ENCODE results near the gene BAZ1A. TPM values are rescaled to one million over a fixed set of nuclear protein-coding genes. Genes with fewer than 3 reads are reported as not detected.
A peak's percentile ranks its signal among the peaks of the same experiment; 100 is the strongest.

BAZ1A gene
- total RNA-seq, 1 donor from 2014 or later = 42.5 TPM

DNA sequence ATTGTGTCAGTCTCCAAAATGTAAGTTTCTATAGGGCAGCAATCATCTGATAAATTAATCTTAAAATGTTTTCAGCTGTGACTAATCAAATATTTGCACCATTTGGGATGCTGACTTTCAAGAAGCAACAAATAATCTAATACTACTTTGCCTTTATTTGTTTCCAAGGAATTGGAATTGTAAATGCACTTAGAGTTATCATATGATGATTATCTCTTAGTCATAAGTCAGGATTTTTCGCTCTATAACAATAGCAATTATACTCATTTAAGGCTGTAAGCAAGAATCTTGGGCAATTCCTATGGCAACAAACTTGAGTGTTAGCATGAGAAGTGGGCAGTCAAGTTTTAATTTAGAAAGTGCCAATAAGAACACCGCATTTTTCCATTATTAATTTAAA lies 13.0 kb upstream of the BAZ1A start:
- no peaks in the 10 kb centered on the region for H3K27me3 Mint-ChIP-seq (ENCODE audit: low read depth)
- H3K4me3 Mint-ChIP-seq = no peak overlapping the region
- H3K9me3 Mint-ChIP-seq = peaks cover 3% of the 10 kb centered on the region
- no peaks in the 10 kb centered on the region for H3K36me3 Mint-ChIP-seq
- H3K4me1 Mint-ChIP-seq = no peaks in the 10 kb centered on the region
- no peak for DNase-seq (ENCODE audit: low spot score in 2 of 2, unreplicated experiment in 2 of 2)
- no peak overlapping the region for H3K27ac Mint-ChIP-seq
- TF ChIP-seq, protein P1, sequence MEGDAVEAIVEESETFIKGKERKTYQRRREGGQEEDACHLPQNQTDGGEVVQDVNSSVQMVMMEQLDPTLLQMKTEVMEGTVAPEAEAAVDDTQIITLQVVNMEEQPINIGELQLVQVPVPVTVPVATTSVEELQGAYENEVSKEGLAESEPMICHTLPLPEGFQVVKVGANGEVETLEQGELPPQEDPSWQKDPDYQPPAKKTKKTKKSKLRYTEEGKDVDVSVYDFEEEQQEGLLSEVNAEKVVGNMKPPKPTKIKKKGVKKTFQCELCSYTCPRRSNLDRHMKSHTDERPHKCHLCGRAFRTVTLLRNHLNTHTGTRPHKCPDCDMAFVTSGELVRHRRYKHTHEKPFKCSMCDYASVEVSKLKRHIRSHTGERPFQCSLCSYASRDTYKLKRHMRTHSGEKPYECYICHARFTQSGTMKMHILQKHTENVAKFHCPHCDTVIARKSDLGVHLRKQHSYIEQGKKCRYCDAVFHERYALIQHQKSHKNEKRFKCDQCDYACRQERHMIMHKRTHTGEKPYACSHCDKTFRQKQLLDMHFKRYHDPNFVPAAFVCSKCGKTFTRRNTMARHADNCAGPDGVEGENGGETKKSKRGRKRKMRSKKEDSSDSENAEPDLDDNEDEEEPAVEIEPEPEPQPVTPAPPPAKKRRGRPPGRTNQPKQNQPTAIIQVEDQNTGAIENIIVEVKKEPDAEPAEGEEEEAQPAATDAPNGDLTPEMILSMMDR (IDR thresholded peaks at IDR 0.05; ENCODE audit: unreplicated experiment) = no peak

DNA sequence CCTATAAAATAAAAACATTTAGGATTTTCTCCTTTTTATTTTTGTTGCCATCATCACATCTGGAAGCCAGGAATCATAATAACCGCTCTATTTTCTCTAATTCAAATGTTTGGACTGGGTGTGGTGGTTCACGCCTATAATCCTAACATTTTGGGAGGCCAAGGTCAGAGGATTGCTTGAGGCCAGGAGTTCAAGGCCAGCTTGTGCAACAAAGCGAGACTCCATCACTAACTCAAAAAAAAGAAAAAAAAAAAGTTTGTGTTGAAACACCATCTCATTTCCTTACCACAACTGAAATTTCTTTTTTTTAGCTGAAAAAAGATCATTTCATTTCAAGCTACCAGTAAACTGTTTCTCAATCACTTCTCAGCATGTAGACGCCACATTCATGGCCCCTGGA lies 8.8 kb upstream of the BAZ1A start:
- no peak for DNase-seq (ENCODE audit: low spot score in 2 of 2, unreplicated experiment in 2 of 2)
- H3K27me3 Mint-ChIP-seq (ENCODE audit: low read depth) = no peaks in the 10 kb centered on the region
- TF ChIP-seq, protein P1 (IDR thresholded peaks at IDR 0.05; ENCODE audit: unreplicated experiment) = no peak
- H3K4me1 Mint-ChIP-seq = no peaks in the 10 kb centered on the region
- no peak overlapping the region for H3K4me3 Mint-ChIP-seq
- H3K36me3 Mint-ChIP-seq = no peaks in the 10 kb centered on the region
- no peak overlapping the region for H3K27ac Mint-ChIP-seq
- no peaks in the 10 kb centered on the region for H3K9me3 Mint-ChIP-seq

DNA sequence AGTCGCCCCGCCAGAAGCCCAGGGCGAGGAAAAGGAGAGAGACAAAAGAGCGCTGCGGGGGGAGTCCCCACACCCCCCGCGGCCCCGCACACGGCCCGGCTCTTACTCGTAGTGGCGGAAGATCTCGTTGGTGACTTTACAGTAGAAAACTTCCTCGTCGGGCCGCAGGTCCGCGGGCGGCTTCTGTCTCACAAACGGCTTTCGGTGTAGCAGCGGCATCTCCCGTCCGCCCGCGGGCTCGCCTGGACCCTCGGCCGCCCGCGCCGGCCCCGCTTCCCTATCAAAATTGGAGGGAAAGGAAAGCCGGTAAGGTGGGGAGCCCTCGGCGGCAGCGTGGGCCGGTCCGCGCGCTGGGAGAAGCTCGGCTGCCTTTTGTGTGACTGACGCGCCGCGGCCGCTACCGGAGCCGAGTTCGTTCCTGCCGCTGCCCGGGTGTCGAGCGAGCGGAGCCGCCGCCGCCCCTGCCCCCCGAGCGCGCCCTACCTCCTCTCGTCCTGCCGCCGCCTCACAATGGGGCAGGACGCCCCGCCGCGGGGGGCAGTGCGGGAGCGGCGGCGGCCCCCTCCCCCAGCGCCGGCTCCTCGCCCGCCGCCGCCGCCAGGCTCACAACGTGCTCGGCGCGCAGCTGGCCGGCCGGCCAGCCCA lies 652 bp downstream of the BAZ1A start:
- Mint-ChIP-seq H3K4me1 (peaks cover 32% of the 10 kb centered on the region), H3K9me3 (no peaks in the 10 kb centered on the region), H3K27me3 (ENCODE audit: low read depth) (no peaks in the 10 kb centered on the region), H3K36me3 (no peaks in the 10 kb centered on the region), H3K27ac (peak overlapping the region; percentile 95), H3K4me3 (peak overlapping the region; percentile 89)
- TF ChIP-seq, protein P1 (IDR thresholded peaks at IDR 0.05; ENCODE audit: unreplicated experiment) = no peak
- peak; percentile 39 to 77 for DNase-seq (ENCODE audit: low spot score in 2 of 2, unreplicated experiment in 2 of 2)

DNA sequence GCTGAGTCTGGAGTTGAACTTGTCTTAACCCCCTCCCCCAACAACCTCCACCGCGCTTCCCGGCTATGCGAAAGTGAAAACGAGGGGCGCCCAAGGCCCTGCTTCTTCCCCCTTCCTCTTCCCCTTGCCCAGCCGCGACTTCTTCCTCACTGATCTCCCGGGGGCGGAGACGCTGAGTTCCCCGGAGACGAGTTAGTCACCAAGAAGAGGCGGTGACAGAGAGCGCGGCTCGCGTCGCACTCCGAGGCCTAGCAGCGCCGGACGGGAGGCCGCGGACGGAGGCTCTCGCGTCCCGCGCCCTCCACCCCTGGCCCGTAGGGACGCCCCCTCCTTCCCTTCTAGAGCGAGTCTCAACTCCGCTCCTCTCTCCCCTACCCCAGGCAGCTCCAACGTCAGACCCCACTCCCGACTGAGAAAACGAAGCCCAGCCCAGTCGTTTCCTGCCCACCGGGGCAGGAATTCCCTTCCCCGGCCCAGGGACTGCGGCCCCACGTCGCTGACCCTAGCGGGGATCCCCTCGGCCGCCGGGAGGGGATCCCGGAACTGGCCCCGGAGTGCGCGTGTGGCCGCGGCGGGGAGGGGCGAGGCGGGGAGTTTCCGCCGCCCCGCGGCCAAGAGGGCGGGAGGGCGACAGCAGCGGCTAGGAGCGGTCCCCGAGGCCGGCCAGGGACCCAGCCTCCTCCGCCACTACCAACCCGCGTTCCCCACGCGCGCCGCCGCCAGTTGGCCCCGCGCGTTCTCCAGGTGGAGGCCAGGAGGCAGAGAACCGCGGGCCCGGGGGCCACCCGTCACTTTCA lies 1.4 kb downstream of the BAZ1A start:
- DNase-seq (ENCODE audit: low spot score in 2 of 2, unreplicated experiment in 2 of 2) = peak; percentile 51 to 71
- Mint-ChIP-seq H3K27ac (peak overlapping the region; percentile 98), H3K4me1 (peaks cover 34% of the 10 kb centered on the region), H3K36me3 (no peaks in the 10 kb centered on the region), H3K4me3 (peak overlapping the region; percentile 89), H3K27me3 (ENCODE audit: low read depth) (no peaks in the 10 kb centered on the region), H3K9me3 (no peaks in the 10 kb centered on the region)
- TF ChIP-seq, protein P1 (IDR thresholded peaks at IDR 0.05; ENCODE audit: unreplicated experiment) = no peak

DNA sequence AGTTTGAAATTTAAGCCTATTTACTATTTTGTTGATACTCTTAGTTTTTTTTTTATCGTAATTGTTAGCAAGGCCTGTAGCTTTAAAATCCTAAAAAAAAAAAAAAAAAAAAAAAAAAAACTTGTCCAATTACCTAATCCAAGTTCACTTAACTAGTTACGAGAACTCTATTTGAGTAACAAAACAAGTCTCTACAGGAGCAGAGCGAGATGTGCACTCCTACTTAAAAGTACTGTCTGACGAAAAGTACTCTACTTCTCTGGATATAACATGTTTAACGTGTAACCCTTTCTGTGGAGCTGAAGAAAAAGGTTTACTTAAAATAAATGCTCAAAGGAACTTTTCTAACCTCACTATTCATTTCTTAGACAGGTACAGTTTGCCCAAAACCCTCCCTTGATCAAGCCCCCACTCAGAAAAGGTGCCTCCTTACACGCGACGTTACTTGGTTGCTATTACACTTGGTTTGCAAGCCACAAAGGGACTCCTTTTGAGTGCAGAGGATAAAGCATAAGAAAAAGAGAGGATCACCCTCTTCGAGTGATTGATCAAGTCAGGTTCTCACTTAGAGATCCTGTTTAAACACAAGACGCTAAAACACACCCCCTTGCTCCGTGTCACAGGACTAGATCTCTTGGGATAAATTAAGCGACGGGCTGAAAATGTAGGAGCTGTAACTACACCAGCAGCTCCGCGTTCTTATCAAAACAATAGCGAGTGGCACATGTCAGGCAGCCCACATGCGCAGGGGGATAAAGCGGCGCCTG lies 2.2 kb downstream of the BAZ1A start:
- Mint-ChIP-seq H3K4me3 (peak overlapping the region; percentile 89), H3K36me3 (no peaks in the 10 kb centered on the region), H3K4me1 (peaks cover 34% of the 10 kb centered on the region), H3K27me3 (ENCODE audit: low read depth) (no peaks in the 10 kb centered on the region), H3K9me3 (no peaks in the 10 kb centered on the region), H3K27ac (peak overlapping the region; percentile 98)
- TF ChIP-seq, protein P1 (IDR thresholded peaks at IDR 0.05; ENCODE audit: unreplicated experiment) = no peak
- no peak for DNase-seq (ENCODE audit: low spot score in 2 of 2, unreplicated experiment in 2 of 2)
